Measurements from ENCODE around the gene MAN1A2. TPM values are rescaled to one million over a fixed set of nuclear protein-coding genes. Genes with fewer than 3 reads are reported as not detected.

Gene MAN1A2
- total and polyA plus RNA-seq, 11 donors = 5.1 to 36.5 (median 19.9) TPM

- H3K4me3 ChIP-seq = no peak overlapping the region
- no peaks in the 10 kb centered on the region for H3K27me3 ChIP-seq
- no peak overlapping the region for H3K27ac ChIP-seq
- no peaks in the 10 kb centered on the region for H3K36me3 ChIP-seq
- WGBS, 4 donors = 84 to 89% (median 86%) methylated on average over 1 of the region's 1 CpG
- peaks cover 0 to 2% (median 0%) of the 10 kb centered on the region in 12 donors for H3K9me3 ChIP-seq
- DNase-seq (no peak), ATAC-seq (no peak)
- intact Hi-C loops (cut with DNase I) = no loop called here
- H3K4me1 ChIP-seq = peaks cover 0 to 54% (median 39%) of the 10 kb centered on the region in 12 donors
- TF ChIP-seq POLR2A (IDR thresholded peaks at IDR 0.05) = no peak
- TF ChIP-seq CTCF (IDR thresholded peaks at IDR 0.05) = no peak
Observed at GRCh38 chr1:117389779-117390178, 22.5 kb downstream of the MAN1A2 start.

- Histone ChIP-seq H3K27ac (no peak overlapping the region), H3K9me3 (no peaks in the 10 kb centered on the region), H3K4me1 (peaks cover 0 to 45% (median 26%) of the 10 kb centered on the region in 12 donors), H3K36me3 (no peaks in the 10 kb centered on the region), H3K27me3 (no peaks in the 10 kb centered on the region), H3K4me3 (no peak overlapping the region)
- 7 to 25% (median 14%) methylated on average over 1 of the region's 1 CpG for WGBS, 4 donors
- TF ChIP-seq POLR2A (IDR thresholded peaks at IDR 0.05) = no peak
- no peak for TF ChIP-seq CTCF (IDR thresholded peaks at IDR 0.05)
- no peak for ATAC-seq
- intact Hi-C loops (cut with DNase I) = no loop called here
- DNase-seq = no peak
Observed at GRCh38 chr1:117392771-117393170, 25.5 kb downstream of the MAN1A2 start.

DNA sequence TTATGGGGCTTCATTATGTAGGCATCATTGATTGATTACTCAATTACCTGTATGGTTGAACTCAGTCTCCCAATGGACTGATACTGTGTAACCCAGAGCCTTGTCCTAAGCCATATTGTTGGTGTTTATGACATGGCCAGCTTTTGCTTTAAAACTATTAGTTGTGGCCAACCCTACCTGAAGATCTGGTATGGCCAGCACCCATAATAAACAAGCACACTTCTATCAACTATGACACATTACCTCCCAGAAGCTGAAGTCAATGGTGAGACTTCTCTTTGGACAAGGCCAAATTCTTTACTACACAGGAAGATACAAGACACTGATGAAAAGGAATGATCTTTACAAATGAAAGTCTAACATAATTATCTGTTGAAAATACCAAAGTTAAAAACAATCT lies 28.8 kb downstream of the MAN1A2 start:
- H3K9me3 ChIP-seq = no peaks in the 10 kb centered on the region
- peaks cover 0 to 31% (median 19%) of the 10 kb centered on the region in 12 donors for H3K4me1 ChIP-seq
- ATAC-seq (no peak), DNase-seq (no peak)
- TF ChIP-seq POLR2A (IDR thresholded peaks at IDR 0.05) = no peak
- no peak for TF ChIP-seq CTCF (IDR thresholded peaks at IDR 0.05)
- H3K36me3 ChIP-seq = no peaks in the 10 kb centered on the region
- H3K27me3 ChIP-seq = no peaks in the 10 kb centered on the region
- no peak overlapping the region for H3K4me3 ChIP-seq
- H3K27ac ChIP-seq = no peak overlapping the region
- intact Hi-C loops (cut with DNase I) = no loop called here

DNA sequence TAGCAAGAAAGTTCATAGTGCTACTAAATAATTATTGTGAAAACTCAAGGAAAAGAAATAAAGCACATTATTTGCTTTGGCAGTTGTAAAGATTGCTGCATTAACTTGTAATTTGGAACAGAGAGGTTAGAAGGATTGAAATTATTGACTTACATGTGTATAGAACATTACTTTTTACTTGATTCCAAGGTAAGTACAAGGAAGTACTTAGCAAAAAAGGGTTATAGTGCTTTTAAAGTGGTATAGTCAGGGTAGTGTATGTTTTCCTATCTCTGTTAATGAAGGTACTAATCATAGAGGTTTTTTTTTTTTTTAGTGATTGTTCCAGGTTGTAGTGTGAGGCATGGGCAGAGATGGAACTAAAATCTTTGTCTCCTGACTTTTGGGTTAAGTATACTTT lies 29.4 kb downstream of the MAN1A2 start:
- intact Hi-C loops (cut with DNase I) = no loop called here
- peaks cover 0 to 26% (median 19%) of the 10 kb centered on the region in 12 donors for H3K4me1 ChIP-seq
- no peak for DNase-seq
- no peak overlapping the region for H3K27ac ChIP-seq
- no peak for ATAC-seq
- TF ChIP-seq CTCF (IDR thresholded peaks at IDR 0.05) = no peak
- TF ChIP-seq POLR2A (IDR thresholded peaks at IDR 0.05) = no peak
- H3K4me3 ChIP-seq = no peak overlapping the region
- no peaks in the 10 kb centered on the region for H3K36me3 ChIP-seq
- H3K27me3 ChIP-seq = no peaks in the 10 kb centered on the region
- H3K9me3 ChIP-seq = no peaks in the 10 kb centered on the region

Measured in heart left ventricle (tissue), 16 donors.